ENCODE results near the gene BCAP29. TPM values are rescaled to one million over a fixed set of nuclear protein-coding genes. Genes with fewer than 3 reads are reported as not detected.
A peak's percentile ranks its signal among the peaks of the same experiment; 100 is the strongest.

BCAP29 gene
- total and polyA plus RNA-seq, 2 of the 4 experiments (the other 2 are of a cell fraction): 33.0 to 35.1 TPM

DNA sequence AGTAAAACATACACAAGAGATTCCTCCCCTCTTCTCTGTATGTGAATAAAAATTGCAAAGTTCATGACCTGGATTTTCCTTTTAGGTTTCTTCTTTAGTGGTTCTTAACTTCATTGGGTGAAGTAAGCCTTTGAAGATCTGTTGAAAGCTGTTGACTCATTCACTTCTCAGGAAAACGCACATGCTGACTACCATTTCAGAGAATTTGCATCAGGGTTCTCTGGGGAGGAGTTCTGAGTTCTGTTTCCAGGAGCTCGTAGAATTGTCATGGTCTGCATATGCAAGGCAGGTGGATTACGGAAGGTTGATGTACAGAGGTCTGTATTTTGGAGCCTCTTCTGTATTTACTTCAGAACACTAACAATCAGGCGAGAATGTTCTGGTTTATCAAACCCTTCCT lies 79.6 kb downstream of the BCAP29 start:
- Histone ChIP-seq H3K9ac (ENCODE audit: low read depth, low read length) (no peak overlapping the region), H2AK9ac (replicated peaks; ENCODE audit: low read depth, low read length, poor library complexity) (no peak overlapping the region), H2BK120ac (ENCODE audit: low read depth, low read length) (no peak overlapping the region), H2BK5ac (ENCODE audit: low read depth, low read length, poor library complexity, severe bottlenecking) (no peak overlapping the region), H2AK5ac (ENCODE audit: low read depth, low read length) (no peak overlapping the region), H4K91ac (ENCODE audit: insufficient read depth, low read depth, low read length) (no peak overlapping the region), H3K4me3 (ENCODE audit: insufficient read depth, low read depth, low read length) (no peak overlapping the region), H2BK20ac (ENCODE audit: low read depth, low read length) (no peak overlapping the region), H3K9me3 (ENCODE audit: control insufficient read depth, insufficient read depth, low read length) (no peaks in the 10 kb centered on the region), H3K27me3 (ENCODE audit: control insufficient read depth, insufficient read depth, low read length) (peaks cover 24% of the 10 kb centered on the region), H2AFZ (replicated peaks; ENCODE audit: low read length, poor library complexity) (no peak overlapping the region), H3K4me1 (ENCODE audit: control insufficient read depth, insufficient read depth, low read length) (peaks cover 5% of the 10 kb centered on the region), H3K4me2 (ENCODE audit: low read depth, low read length) (no peak overlapping the region; the same call in 1 of the 2 replicates), H3K14ac (replicated peaks; ENCODE audit: low read depth, low read length) (no peak overlapping the region), H4K5ac (ENCODE audit: low read depth, low read length) (no peak overlapping the region), H3K27ac (ENCODE audit: insufficient read depth, low read length) (no peak overlapping the region), H3K18ac (ENCODE audit: low read depth, low read length) (no peak overlapping the region), H3K4ac (ENCODE audit: low read depth, low read length) (no peak overlapping the region), H3K9me1 (ENCODE audit: insufficient read depth, low read length) (no peaks in the 10 kb centered on the region), H3K23ac (ENCODE audit: low read depth, low read length) (no peak overlapping the region), H4K8ac (ENCODE audit: low read depth in 2 of 2, low read length in 2 of 2) (no peak overlapping the region), H3K56ac (ENCODE audit: extremely low read depth, insufficient read depth, low read length) (no peak overlapping the region), H2BK15ac (ENCODE audit: low read depth, low read length) (no peak overlapping the region), H3K36me3 (ENCODE audit: control insufficient read depth, insufficient read depth, low read length) (no peaks in the 10 kb centered on the region), H4K20me1 (ENCODE audit: insufficient read depth, low read length) (no peaks in the 10 kb centered on the region), H3K79me1 (ENCODE audit: low read depth in 1 of 2, low read length in 2 of 2) (no peaks in the 10 kb centered on the region)
- WGBS, 2 experiments (ENCODE audit: extremely low coverage in 2 of 2, insufficient read length in 1 of 2): no CpG with 5 or more reads among the region's 4 CpGs
- ChIA-PET CTCF (interaction anchor here (0.6 kb wide), 1 partner anchor 492 kb away, joined by 3 read pairs; no protein-coding TSS in a partner anchor), POLR2A (ENCODE audit: unreplicated experiment) (no interaction called here)
- intact Hi-C loops (cut with micrococcal nuclease): no loop called here
- DNase-seq (peak; percentile 87), ATAC-seq (ENCODE audit: low read depth) (peak; percentile 30; the same call in 1 of the 2 replicates)
- no TSS peak for BruUV-seq (replicated peaks)
- in situ Hi-C loops (cut with MboI; ENCODE audit: low sequenced_read_pairs): no loop called here
- TF ChIP-seq POLR2A (IDR thresholded peaks at IDR 0.05; ENCODE audit: low read depth, low read length): no peak
- TF ChIP-seq MAZ (IDR thresholded peaks at IDR 0.05; ENCODE audit: borderline replicate concordance, low read depth, low read length): no peak
- TF ChIP-seq CHD1 (IDR thresholded peaks at IDR 0.05; ENCODE audit: low read depth, low read length): no peak
- peak; percentile 50 for TF ChIP-seq RCOR1 (IDR thresholded peaks at IDR 0.05; ENCODE audit: insufficient replicate concordance, low read length)
- TF ChIP-seq CEBPB (IDR thresholded peaks at IDR 0.05; ENCODE audit: low read depth, low read length): peak; percentile 77
- TF ChIP-seq MAFK (IDR thresholded peaks at IDR 0.05; ENCODE audit: low read depth, low read length): peak; percentile 5; the same call in 1 of the 2 replicates
- TF ChIP-seq FOS (IDR thresholded peaks at IDR 0.05; ENCODE audit: low read depth, low read length): peak; percentile 40; the same call in 1 of the 2 replicates
- peak; percentile 16; the same call in 1 of the 2 replicates for TF ChIP-seq BHLHE40 (IDR thresholded peaks at IDR 0.05; ENCODE audit: low read depth, low read length)
- no peak for TF ChIP-seq RAD21 (IDR thresholded peaks at IDR 0.05; ENCODE audit: low read length)
- dilution Hi-C loops (cut with HindIII; ENCODE audit: low sequenced_read_pairs, unreplicated experiment): no loop called here
